GM21825 (cell line): ENCODE results near the gene GIMD1.

Experiments used
- ATAC-seq: cut with Tn5 transposase; IDR thresholded peaks from one replicate; pipeline ENCODE4 v1.9.1; 2021; ENCODE audit warnings: mild to moderate bottlenecking, moderate library complexity; ENCODE audit not compliant: unreplicated experiment

Gene GIMD1

DNA sequence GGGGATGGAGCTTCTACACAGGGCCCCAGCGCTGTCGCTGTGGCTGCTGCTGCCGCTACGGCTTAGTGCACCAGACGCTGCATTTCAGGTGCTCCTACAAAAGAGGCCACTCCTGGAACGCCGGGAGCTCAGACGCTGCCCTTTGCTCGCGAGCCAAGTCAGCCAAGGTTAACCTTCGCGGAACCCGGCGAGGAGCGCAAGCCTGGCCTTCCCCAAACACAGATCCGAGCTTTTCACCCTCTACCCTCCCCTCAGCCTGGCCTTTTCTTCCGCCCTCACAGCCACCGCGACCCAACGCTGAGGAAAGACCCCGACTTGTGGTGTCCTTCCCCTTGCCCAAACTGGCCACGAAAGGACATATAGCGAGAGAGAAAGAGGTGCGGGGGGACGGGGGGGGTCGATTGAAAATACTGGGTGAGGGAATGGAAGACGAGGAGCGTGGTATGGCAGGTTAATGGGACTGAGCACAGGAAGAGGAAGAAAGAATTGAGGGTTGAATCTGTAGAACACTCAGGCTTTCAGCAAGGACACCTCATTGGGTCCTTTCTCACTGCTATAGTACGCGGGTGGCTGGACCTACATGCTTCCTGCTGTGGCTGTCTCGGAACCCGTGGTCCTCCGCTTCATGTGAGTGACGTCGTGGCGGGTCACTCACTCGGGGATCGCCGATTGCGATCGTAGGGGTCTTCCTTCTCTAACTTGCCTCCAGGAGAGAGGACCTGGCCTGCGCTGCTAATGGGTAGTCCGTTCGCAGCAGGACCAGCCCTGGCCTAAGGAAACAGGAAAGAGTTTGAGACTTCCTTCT lies 52.4 kb downstream of the GIMD1 start, which contains the start of the genes AIMP1 and TBCK:
TSS of gene AIMP1 (plus strand) at position 583 of the 805 bp plus-strand sequence. CDS start 8,460 bp downstream, outside the sequence.
TSS of gene TBCK (minus strand) at position 242 of the 805 bp plus-strand sequence. CDS start 7,249 bp downstream, outside the sequence.
- peak; percentile 85 for ATAC-seq

DNA sequence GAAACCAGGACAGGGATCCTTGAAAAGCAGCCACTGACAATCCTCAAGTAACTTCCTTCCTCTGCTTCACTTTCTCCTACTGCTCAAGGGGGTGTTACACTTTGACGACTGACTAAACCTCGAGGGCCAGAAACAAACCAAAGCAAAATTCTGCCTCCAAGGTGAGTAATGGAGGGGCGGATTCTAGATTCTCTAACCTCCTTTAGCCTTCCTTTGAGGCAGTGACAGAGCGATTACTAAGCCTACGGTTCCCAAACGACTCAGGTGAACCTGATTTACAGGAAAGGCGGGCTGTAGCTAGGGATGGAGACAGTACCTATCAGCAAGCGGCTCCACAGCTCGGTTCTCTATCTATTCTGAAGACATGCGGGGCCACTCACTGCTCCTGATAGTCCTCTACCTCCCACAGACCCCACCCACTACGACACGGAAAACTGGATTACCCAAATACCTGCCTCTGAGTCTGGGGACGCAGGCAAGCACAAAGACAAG lies 53.1 kb downstream of the GIMD1 start:
- ATAC-seq = peak; percentile 22

DNA sequence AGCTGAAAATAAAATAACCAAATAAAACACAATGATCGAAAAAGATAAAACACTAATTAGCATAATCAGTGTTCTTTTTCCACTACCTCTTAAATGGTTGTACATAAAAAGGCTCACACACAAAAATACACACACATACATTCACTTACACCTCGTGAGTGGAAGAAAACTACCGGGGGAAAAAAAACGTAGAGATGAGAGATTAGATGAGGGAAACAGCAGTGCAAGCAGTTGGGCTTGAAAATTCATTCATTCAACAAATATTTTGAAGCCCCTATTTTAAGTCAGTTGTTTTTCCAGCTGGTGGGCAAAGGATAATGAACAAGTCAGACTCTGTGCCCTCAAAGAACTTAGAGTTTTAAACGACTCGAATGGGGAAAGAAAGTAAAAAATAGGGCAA lies 53.6 kb downstream of the GIMD1 start:
- no peak for ATAC-seq

DNA sequence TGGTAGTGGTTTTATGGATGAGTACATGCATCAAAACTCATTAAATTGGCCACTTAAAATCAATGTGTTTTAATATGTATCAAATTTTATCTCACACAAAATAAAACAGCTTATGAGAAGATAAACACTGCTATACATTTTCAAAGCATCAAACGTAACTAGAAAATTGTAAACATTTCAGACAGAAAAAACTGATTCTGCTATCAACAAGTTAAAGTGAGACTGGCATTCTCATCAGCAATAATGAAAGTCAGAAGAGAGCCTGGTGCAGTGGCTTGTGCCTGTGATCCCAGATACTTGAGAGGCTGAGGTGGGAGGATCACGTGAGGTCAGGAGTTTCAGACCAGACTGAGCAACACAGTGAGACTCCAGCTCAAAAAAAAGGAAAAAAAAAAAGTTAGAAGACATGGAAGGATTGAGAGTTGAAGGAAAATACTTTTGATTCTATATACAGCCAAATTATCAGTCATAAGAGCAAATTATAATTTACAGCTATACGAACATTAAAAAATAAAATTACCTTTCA lies 55.5 kb downstream of the GIMD1 start:
- no peak for ATAC-seq

DNA sequence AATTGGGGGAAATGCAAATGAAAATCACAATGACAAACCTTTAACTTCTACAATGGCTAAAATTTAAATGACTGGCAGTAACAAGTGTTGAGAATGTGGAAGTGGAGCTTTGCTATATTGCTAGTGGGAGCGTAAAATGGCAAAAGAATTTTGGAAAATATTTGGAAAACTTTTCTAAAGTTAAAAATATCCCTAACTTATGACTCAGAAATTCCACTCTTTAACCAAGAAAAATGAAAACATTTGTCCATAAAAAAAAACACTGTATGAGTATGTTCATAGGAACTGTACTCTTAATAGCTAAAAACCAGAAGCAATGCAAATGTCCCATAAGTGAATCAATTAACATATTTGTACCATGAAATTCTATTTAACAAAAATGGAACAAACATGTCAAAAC lies 56.2 kb downstream of the GIMD1 start:
- no peak for ATAC-seq
